GM12878 (cell line): Measurements from ENCODE around the gene TSEN54. TPM values are rescaled to one million over a fixed set of nuclear protein-coding genes. Genes with fewer than 3 reads are reported as not detected.

ENCODE experiments used
- ATAC-seq: fragments of 200-7000 bp; cut with Tn5 transposase; 3 replicates; pipeline ENCODE4 v1.9.1; 2020; ENCODE audit warnings: mild to moderate bottlenecking, moderate library complexity
- BruUV-seq: library from RNA; stranded (reverse); fragments of 400-500 nt; replicated peaks from 2 replicates; lab custom pipeline; 2021; lab: Mats Ljungman, UMichigan
- CTCF ChIA-PET: fragments of 300-600 bp; sonication (Branson Sonifier 250); formaldehyde crosslinking; extraction: SDS; loops from one replicate; lab custom pipeline; 2021; ENCODE audit warnings: inconsistent platforms; lab: Yijun Ruan, JAX
- POLR2A ChIA-PET: fragments of 350-600 bp; formaldehyde crosslinking; extraction: SDS; loops from one replicate; lab custom pipeline; 2021; ENCODE audit warnings: inconsistent platforms; lab: Charles Lee
- RAD21 ChIA-PET: fragments of 300-600 bp; sonication (Branson Sonifier 250); formaldehyde crosslinking; loops from one replicate; lab custom pipeline; 2023; ENCODE audit warnings: antibody characterized with exemption; ENCODE audit not compliant: unreplicated experiment; lab: Charles Lee
- SMC1A ChIA-PET: fragments of 300-600 bp; sonication (Branson Sonifier 250); formaldehyde crosslinking; loops from one replicate; lab custom pipeline; 2023; ENCODE audit not compliant: unreplicated experiment, uncharacterized antibody; lab: Charles Lee
- DNase-seq: peaks from one replicate; pipeline ENCODE4 v3.0.0-alpha.2; 2011; ENCODE audit warnings: low read depth, low spot score
- FAIRE-seq: peaks from 3 replicates; lab custom pipeline; 2011; peaks lifted over from hg19 to GRCh38; lab: Jason Lieb, UNC
- H2AFZ ChIP-seq: 2 replicates; pipeline ENCODE4 v1.6.0; 2011; ENCODE audit warnings: low read depth, low read length, control low read depth; ENCODE audit not compliant: control insufficient read depth
- H3K27ac ChIP-seq: 2 replicates; pipeline ENCODE4 v1.5.1; 2011; ENCODE audit warnings: control low read depth; ENCODE audit not compliant: control insufficient read depth, insufficient read depth
- H3K27me3 ChIP-seq, 2 experiments: replicated peaks in 1 of 2; 2 replicates each; pipeline versions ENCODE4 v1.6.0 to v1.6.1; 2011; ENCODE audit warnings: low read length in 1 of 2; ENCODE audit not compliant: control insufficient read depth in 2 of 2, insufficient read depth in 2 of 2
- H3K36me3 ChIP-seq, 2 experiments: 2 replicates each; pipeline ENCODE4 v1.5.1; 2011; ENCODE audit warnings: low read length in 1 of 2; ENCODE audit not compliant: control insufficient read depth in 2 of 2, insufficient read depth in 2 of 2
- H3K4me1 ChIP-seq: 2 replicates; pipeline ENCODE4 v1.6.1; 2011; ENCODE audit warnings: mild to moderate bottlenecking, low read length, moderate library complexity, mixed read lengths; ENCODE audit not compliant: control insufficient read depth, insufficient read depth
- H3K4me2 ChIP-seq: 2 replicates; pipeline ENCODE4 v1.6.0; 2011; ENCODE audit warnings: control low read depth; ENCODE audit not compliant: control insufficient read depth, insufficient read depth
- H3K4me3 ChIP-seq: fragments of 200-600 bp; sonication (generic); 2 replicates; pipeline ENCODE4 v1.5.1; 2016
- H3K79me2 ChIP-seq: 2 replicates; pipeline ENCODE4 v1.6.0; 2011; ENCODE audit warnings: low read length; ENCODE audit not compliant: control insufficient read depth, insufficient read depth
- H3K9ac ChIP-seq: 2 replicates; pipeline ENCODE4 v1.8.0; 2011; ENCODE audit warnings: low read length, control low read depth, mixed read lengths; ENCODE audit not compliant: control insufficient read depth, insufficient read depth
- H3K9me3 ChIP-seq: replicated peaks from 3 replicates; pipeline ENCODE4 v1.5.1; 2011; ENCODE audit warnings: mild to moderate bottlenecking, low read length; ENCODE audit not compliant: control insufficient read depth, insufficient read depth
- H4K20me1 ChIP-seq: 2 replicates; pipeline ENCODE4 v1.6.0; 2011; ENCODE audit not compliant: control insufficient read depth, insufficient read depth
- ATF3 ChIP-seq: IDR thresholded peaks from 2 replicates; pipeline ENCODE4 v1.6.1; 2011; ENCODE audit warnings: low read depth, mild to moderate bottlenecking, low read length, moderate library complexity, borderline replicate concordance; ENCODE audit errors: extremely low read depth
- ATF7 ChIP-seq: fragments of 450-650 bp; IDR thresholded peaks from 2 replicates; pipeline ENCODE4 v1.6.1; 2016; ENCODE audit warnings: low read depth, mild to moderate bottlenecking
- CTCF ChIP-seq, 3 experiments: IDR thresholded peaks in 2 of 3; conservative IDR thresholded peaks in 1 of 3; 2 replicates each; pipeline ENCODE4 v1.5.1; 2011; ENCODE audit warnings: low read depth in 3 of 3, low read length in 3 of 3, mild to moderate bottlenecking in 3 of 3, control low read depth in 2 of 3, moderate library complexity in 2 of 3, inconsistent platforms in 1 of 3, mixed read lengths in 1 of 3; ENCODE audit not compliant: control insufficient read depth in 2 of 3, insufficient read depth in 1 of 3; ENCODE audit errors: extremely low read depth in 1 of 3
- E4F1 ChIP-seq: fragments of 450-650 bp; IDR thresholded peaks from 2 replicates; pipeline ENCODE4 v1.6.1; 2018; ENCODE audit warnings: borderline replicate concordance, mild to moderate bottlenecking; ENCODE audit not compliant: partially characterized antibody
- MAX ChIP-seq: IDR thresholded peaks from 2 replicates; pipeline ENCODE4 v1.6.1; 2012; ENCODE audit warnings: low read depth, low read length, improper control_type of control experiment
- MYC ChIP-seq: IDR thresholded peaks from 2 replicates; pipeline ENCODE4 v1.6.1; 2011; ENCODE audit warnings: mild to moderate bottlenecking, low read length, moderate library complexity, inconsistent platforms; ENCODE audit not compliant: insufficient read depth, insufficient replicate concordance, insufficient read length, severe bottlenecking
- NKRF ChIP-seq: fragments of 450-650 bp; conservative IDR thresholded peaks from 2 replicates; pipeline ENCODE4 v1.6.1; 2017; ENCODE audit warnings: mild to moderate bottlenecking, moderate library complexity
- RAD51 ChIP-seq: fragments of 450-650 bp; IDR thresholded peaks from 2 replicates; pipeline ENCODE4 v1.6.1; 2016; ENCODE audit warnings: moderate library complexity, mild to moderate bottlenecking, inconsistent platforms
- TCF3 ChIP-seq: IDR thresholded peaks from 2 replicates; pipeline ENCODE4 v1.6.1; 2012; ENCODE audit warnings: low read depth, mild to moderate bottlenecking, low read length, borderline replicate concordance; ENCODE audit not compliant: insufficient read depth
- WGBS: methylation state at CpG from one replicate; pipeline ENCODE4 v1.1.6; 2016; ENCODE audit warnings: low lambda C conversion rate; ENCODE audit not compliant: insufficient replicate concordance, insufficient coverage; ENCODE audit errors: missing lambda C conversion rate; 5-methylcytosine and 5-hydroxymethylcytosine counted together
- in situ Hi-C: fragments of 300-500 bp; cut with MboI; formaldehyde crosslinking; loops from 9 replicates; pipeline ENCODE4 v1.14.3; 2018; ENCODE audit warnings: mixed read lengths
- intact Hi-C: fragments of 100-400 bp; cut with micrococcal nuclease; formaldehyde crosslinking; loops from one replicate; pipeline ENCODE4 v1.14.2; 2022; ENCODE audit not compliant: unreplicated experiment
- polyA plus RNA-seq, 11 experiments: library from polyadenylated mRNA; depleted of rRNA in 4 of 11; unstranded in 6 of 11; stranded (reverse) in 5 of 11; fragments of >200 nt; fragmentation: Nextera tagmentation in 4 of 11; fragmentation: Illumina TruSeq in 1 of 11; extraction: Ambion mirVana in 4 of 11; extraction: Trizol in 1 of 11; gene quantifications; 1 replicate in 1 of 11; 2 replicates in 10 of 11; pipeline versions ENCODE4 v1.2.1 to v1.2.3, GENCODE V29; 2011 to 2016; ENCODE audit warnings: inconsistent platforms in 2 of 11, missing spikeins in 2 of 11, low read depth in 1 of 11
- total RNA-seq, 4 experiments: library from RNA; depleted of rRNA in 3 of 4; stranded (reverse); fragments of >200 nt in 3 of 4; fragmentation: Illumina TruSeq in 1 of 4; extraction: Trizol in 1 of 4; gene quantifications; 2 replicates each; pipeline versions ENCODE4 v1.2.1 to v1.2.3, GENCODE V29; 2013 to 2021

TSEN54 gene
- total and polyA plus RNA-seq, 10 of the 15 experiments (the other 5 are each of a cell fraction or from before 2014, with no cell fraction given): 7.1 to 48.0 (median 41.1) TPM

GRCh38 chr17:75476752-75477489 is 39.4 kb upstream of the TSEN54 start:
- Histone ChIP-seq H4K20me1 (no peaks in the 10 kb centered on the region), H3K9ac (no peak overlapping the region), H3K36me3 (peaks cover 7 to 12% of the 10 kb centered on the region in 2 experiments; a peak in 3 of 4 replicates), H3K9me3 (no peaks in the 10 kb centered on the region), H3K27me3 (no peaks in the 10 kb centered on the region), H2AFZ (no peak overlapping the region), H3K4me2 (no peak overlapping the region), H3K79me2 (no peaks in the 10 kb centered on the region), H3K4me1 (no peaks in the 10 kb centered on the region), H3K4me3 (no peak overlapping the region), H3K27ac (no peak overlapping the region)
- no peak for ATAC-seq
- intact Hi-C loops: no loop called here
- BruUV-seq: no TSS peak
- in situ Hi-C loops: no loop called here
- DNase-seq: no peak
- SMC1A ChIA-PET: no interaction called here
- POLR2A ChIA-PET: interaction anchor here (0.5 kb wide), 2 partner anchors 102 to 607 kb away, joined by 3 read pairs; no protein-coding TSS in a partner anchor
- RAD21 ChIA-PET: no interaction called here
- WGBS: 90% methylated on average over 11 of the region's 11 CpGs
- TF ChIP-seq NKRF: no peak
- no peak for TF ChIP-seq MAX
- no peak for TF ChIP-seq E4F1
- TF ChIP-seq TCF3: no peak
- no peak for TF ChIP-seq CTCF (IDR thresholded peaks at IDR 0.05 in 2 of 3, conservative IDR thresholded peaks at IDR 0.05 in 1 of 3; ENCODE audit: control insufficient read depth in 2 of 3, extremely low read depth in 1 of 3, insufficient read depth in 1 of 3, low read depth in 3 of 3, low read length in 3 of 3)
- TF ChIP-seq ATF7: no peak
- TF ChIP-seq ATF3: no peak
- TF ChIP-seq RAD51: no peak
- no peak for TF ChIP-seq MYC
- CTCF ChIA-PET: interaction anchor here (0.7 to 1.1 kb wide), 2 partner anchors 149 to 157 kb away, joined by 3 read pairs; no protein-coding TSS in a partner anchor
- no peak for FAIRE-seq
